Thyroid gland (tissue), 4 donors: ENCODE results near the gene AQP12B.
"Not testable (repeated sequence)": the region's sequence is repeated elsewhere in the genome, so short reads cannot be mapped to it uniquely, and the experiment has no call there.

Experiments used
- CTCF ChIP-seq, 6 experiments: fragments of 200-600 bp in 3 of 6; fragments of 450-650 bp in 3 of 6; sonication (generic) in 3 of 6; IDR thresholded peaks; one replicate each; pipeline ENCODE4 v1.5.1; 2016 to 2019; ENCODE audit warnings: antibody characterized with exemption in 6 of 6, mild to moderate bottlenecking in 2 of 6, inconsistent platforms in 1 of 6, moderate library complexity in 1 of 6
- POLR2A ChIP-seq, 2 donors: fragments of 450-650 bp; IDR thresholded peaks; one replicate each; pipeline ENCODE4 v1.6.1; 2017; ENCODE audit warnings: antibody characterized with exemption in 2 of 2, mild to moderate bottlenecking in 2 of 2, moderate library complexity in 1 of 2

GRCh38 chr2:240680185-240680584 is 2.5 kb downstream of the AQP12B start:
- not testable (repeated sequence) for TF ChIP-seq CTCF, POLR2A (IDR thresholded peaks at IDR 0.05)
